ENCODE results near the gene NTRK2. TPM values are rescaled to one million over a fixed set of nuclear protein-coding genes. Genes with fewer than 3 reads are reported as not detected.

The NTRK2 gene
- total and polyA plus RNA-seq, 10 of the 15 experiments (the other 5 are each of a cell fraction or from before 2014, with no cell fraction given), result 0.42 to 4.6 (median 0.65) TPM

DNA sequence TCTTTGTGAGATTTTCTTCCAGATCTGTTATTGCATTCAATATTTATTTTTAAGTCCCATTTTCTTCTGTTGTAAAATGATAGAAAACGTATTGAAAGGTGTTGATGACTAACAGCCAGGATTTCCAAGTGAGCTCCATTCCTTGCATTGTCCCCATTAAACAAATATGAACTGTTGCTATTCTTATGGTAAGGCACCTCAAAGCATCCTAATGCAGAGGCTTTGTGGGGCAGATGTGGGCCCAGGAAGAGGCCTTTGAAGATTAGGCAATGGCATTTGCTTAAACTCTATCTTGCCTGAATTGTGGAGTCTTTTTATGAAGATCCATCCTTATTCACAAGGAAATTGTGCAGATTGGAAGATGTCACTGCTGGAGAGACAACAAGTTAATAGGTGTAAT is 38.9 kb downstream of the NTRK2 start:
- H3K36me3 ChIP-seq (ENCODE audit: control insufficient read depth in 2 of 2, insufficient read depth in 2 of 2, low read length in 1 of 2), result no peaks in the 10 kb centered on the region
- no peaks in the 10 kb centered on the region for H4K20me1 ChIP-seq (ENCODE audit: control insufficient read depth, insufficient read depth)
- no peaks in the 10 kb centered on the region for H3K27me3 ChIP-seq (replicated peaks in 1 of 2; ENCODE audit: control insufficient read depth in 2 of 2, insufficient read depth in 2 of 2, low read length in 1 of 2)
- H3K79me2 ChIP-seq (ENCODE audit: control insufficient read depth, insufficient read depth, low read length), result no peaks in the 10 kb centered on the region
- BruUV-seq (replicated peaks), result no TSS peak
- no peak overlapping the region for H3K27ac ChIP-seq (ENCODE audit: control insufficient read depth, insufficient read depth)
- ChIA-PET RAD21 (ENCODE audit: unreplicated experiment) (interaction anchor here (0.8 to 3.6 kb wide), 6 partner anchors 11 to 72 kb away, joined by 3 to 30 read pairs (median 16); no protein-coding TSS in a partner anchor), CTCF (interaction anchor here (3.3 to 4.5 kb wide), 2 partner anchors 10 to 73 kb away, joined by 30 to 34 read pairs; no protein-coding TSS in a partner anchor), POLR2A (interaction anchor here (1.0 to 2.9 kb wide), 3 partner anchors 48 to 72 kb away, joined by 3 to 11 read pairs (median 10); no protein-coding TSS in a partner anchor), SMC1A (ENCODE audit: uncharacterized antibody, unreplicated experiment) (interaction anchor here (2.2 to 5.4 kb wide), 4 partner anchors 12 to 71 kb away, joined by 11 to 64 read pairs (median 52); no protein-coding TSS in a partner anchor)
- no peak overlapping the region for H3K4me3 ChIP-seq
- whole genome bisulfite sequencing (ENCODE audit: insufficient coverage, insufficient replicate concordance, low lambda C conversion rate, missing lambda C conversion rate), result 41% methylated on average over 1 of the region's 1 CpG
- H3K9ac ChIP-seq (ENCODE audit: control insufficient read depth, insufficient read depth, low read length), result no peak overlapping the region
- in situ Hi-C loops (cut with MboI), result loop anchor here (10.0 kb wide), 1 partner anchor 46 kb away; no protein-coding TSS in a partner anchor
- ATAC-seq, result no peak
- no peak for FAIRE-seq
- H3K4me1 ChIP-seq (ENCODE audit: control insufficient read depth, insufficient read depth, low read length), result peaks cover 11% of the 10 kb centered on the region; the same call in 1 of the 2 replicates
- no peak overlapping the region for H2AFZ ChIP-seq (ENCODE audit: control insufficient read depth, low read depth, low read length)
- no peak for DNase-seq (ENCODE audit: low read depth, low spot score)
- no peak for TF ChIP-seq SPI1 (IDR thresholded peaks at IDR 0.05; ENCODE audit: borderline replicate concordance, insufficient read depth, low read depth, low read length)
- no peak for TF ChIP-seq SUZ12 (IDR thresholded peaks at IDR 0.05; ENCODE audit: unreplicated experiment)
- TF ChIP-seq, protein P1, sequence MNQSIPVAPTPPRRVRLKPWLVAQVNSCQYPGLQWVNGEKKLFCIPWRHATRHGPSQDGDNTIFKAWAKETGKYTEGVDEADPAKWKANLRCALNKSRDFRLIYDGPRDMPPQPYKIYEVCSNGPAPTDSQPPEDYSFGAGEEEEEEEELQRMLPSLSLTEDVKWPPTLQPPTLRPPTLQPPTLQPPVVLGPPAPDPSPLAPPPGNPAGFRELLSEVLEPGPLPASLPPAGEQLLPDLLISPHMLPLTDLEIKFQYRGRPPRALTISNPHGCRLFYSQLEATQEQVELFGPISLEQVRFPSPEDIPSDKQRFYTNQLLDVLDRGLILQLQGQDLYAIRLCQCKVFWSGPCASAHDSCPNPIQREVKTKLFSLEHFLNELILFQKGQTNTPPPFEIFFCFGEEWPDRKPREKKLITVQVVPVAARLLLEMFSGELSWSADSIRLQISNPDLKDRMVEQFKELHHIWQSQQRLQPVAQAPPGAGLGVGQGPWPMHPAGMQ (IDR thresholded peaks at IDR 0.05; ENCODE audit: borderline replicate concordance), result no peak
- TF ChIP-seq, protein P2, sequence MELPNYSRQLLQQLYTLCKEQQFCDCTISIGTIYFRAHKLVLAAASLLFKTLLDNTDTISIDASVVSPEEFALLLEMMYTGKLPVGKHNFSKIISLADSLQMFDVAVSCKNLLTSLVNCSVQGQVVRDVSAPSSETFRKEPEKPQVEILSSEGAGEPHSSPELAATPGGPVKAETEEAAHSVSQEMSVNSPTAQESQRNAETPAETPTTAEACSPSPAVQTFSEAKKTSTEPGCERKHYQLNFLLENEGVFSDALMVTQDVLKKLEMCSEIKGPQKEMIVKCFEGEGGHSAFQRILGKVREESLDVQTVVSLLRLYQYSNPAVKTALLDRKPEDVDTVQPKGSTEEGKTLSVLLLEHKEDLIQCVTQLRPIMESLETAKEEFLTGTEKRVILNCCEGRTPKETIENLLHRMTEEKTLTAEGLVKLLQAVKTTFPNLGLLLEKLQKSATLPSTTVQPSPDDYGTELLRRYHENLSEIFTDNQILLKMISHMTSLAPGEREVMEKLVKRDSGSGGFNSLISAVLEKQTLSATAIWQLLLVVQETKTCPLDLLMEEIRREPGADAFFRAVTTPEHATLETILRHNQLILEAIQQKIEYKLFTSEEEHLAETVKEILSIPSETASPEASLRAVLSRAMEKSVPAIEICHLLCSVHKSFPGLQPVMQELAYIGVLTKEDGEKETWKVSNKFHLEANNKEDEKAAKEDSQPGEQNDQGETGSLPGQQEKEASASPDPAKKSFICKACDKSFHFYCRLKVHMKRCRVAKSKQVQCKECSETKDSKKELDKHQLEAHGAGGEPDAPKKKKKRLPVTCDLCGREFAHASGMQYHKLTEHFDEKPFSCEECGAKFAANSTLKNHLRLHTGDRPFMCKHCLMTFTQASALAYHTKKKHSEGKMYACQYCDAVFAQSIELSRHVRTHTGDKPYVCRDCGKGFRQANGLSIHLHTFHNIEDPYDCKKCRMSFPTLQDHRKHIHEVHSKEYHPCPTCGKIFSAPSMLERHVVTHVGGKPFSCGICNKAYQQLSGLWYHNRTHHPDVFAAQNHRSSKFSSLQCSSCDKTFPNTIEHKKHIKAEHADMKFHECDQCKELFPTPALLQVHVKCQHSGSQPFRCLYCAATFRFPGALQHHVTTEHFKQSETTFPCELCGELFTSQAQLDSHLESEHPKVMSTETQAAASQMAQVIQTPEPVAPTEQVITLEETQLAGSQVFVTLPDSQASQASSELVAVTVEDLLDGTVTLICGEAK (IDR thresholded peaks at IDR 0.05; ENCODE audit: borderline replicate concordance), result no peak
- TF ChIP-seq SMARCA5 (IDR thresholded peaks at IDR 0.05), result no peak
- TF ChIP-seq TARDBP (IDR thresholded peaks at IDR 0.05; ENCODE audit: borderline replicate concordance), result no peak
- no peak for TF ChIP-seq NR2C2 (IDR thresholded peaks at IDR 0.05; ENCODE audit: borderline replicate concordance, control insufficient read depth, insufficient read length, low read depth)
- TF ChIP-seq RAD51 (IDR thresholded peaks at IDR 0.05), result no peak
- TF ChIP-seq TCF12 (IDR thresholded peaks at IDR 0.05; ENCODE audit: low read depth, low read length), result no peak
- TF ChIP-seq, protein P3, sequence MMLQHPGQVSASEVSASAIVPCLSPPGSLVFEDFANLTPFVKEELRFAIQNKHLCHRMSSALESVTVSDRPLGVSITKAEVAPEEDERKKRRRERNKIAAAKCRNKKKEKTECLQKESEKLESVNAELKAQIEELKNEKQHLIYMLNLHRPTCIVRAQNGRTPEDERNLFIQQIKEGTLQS (IDR thresholded peaks at IDR 0.05; ENCODE audit: borderline replicate concordance, extremely low read depth, low read depth, low read length), result no peak
- no peak for TF ChIP-seq SIX5 (IDR thresholded peaks at IDR 0.05; ENCODE audit: low read depth, low read length, severe bottlenecking)
- no peak for TF ChIP-seq ESRRA (IDR thresholded peaks at IDR 0.05; ENCODE audit: low read length)
- TF ChIP-seq HDAC2 (IDR thresholded peaks at IDR 0.05), result no peak
- no peak for TF ChIP-seq HSF1 (IDR thresholded peaks at IDR 0.05; ENCODE audit: low read depth, low read length)
- TF ChIP-seq GATAD2B (conservative IDR thresholded peaks at IDR 0.05; ENCODE audit: low read depth), result no peak
- TF ChIP-seq MTA2 (IDR thresholded peaks at IDR 0.05; ENCODE audit: low read depth), result no peak
- no peaks in the 10 kb centered on the region; the same call in 2 of the 3 replicates for H3K9me3 ChIP-seq (replicated peaks; ENCODE audit: control insufficient read depth, insufficient read depth, low read length)
- peak overlapping the region; percentile 25; the same call in 1 of the 2 replicates for H3K4me2 ChIP-seq (ENCODE audit: control insufficient read depth, insufficient read depth)
- intact Hi-C loops (cut with micrococcal nuclease; ENCODE audit: unreplicated experiment), result no loop called here
